SK-N-SH (cell line): ENCODE results near the gene LIPA. TPM values are rescaled to one million over a fixed set of nuclear protein-coding genes. Genes with fewer than 3 reads are reported as not detected.

Experiments used
- CTCF ChIA-PET: fragments of 300-600, 350-600 bp; formaldehyde crosslinking; extraction: SDS; loops from one replicate; lab custom pipeline; 2021; lab: Yijun Ruan, JAX
- POLR2A ChIA-PET: fragments of 350-600 bp; sonication (Branson Sonifier 250); formaldehyde crosslinking; extraction: SDS; loops from one replicate; lab custom pipeline; 2020; ENCODE audit warnings: antibody characterized with exemption, inconsistent platforms; lab: Yijun Ruan, JAX
- DNase-seq: peaks from one replicate; pipeline ENCODE4 v3.0.0; 2012
- H2AFZ ChIP-seq: fragments of 200-600 bp; sonication (generic); 2 replicates; pipeline ENCODE4 v1.8.1; 2016; ENCODE audit warnings: antibody characterized with exemption, mild to moderate bottlenecking, low read depth
- H3F3A ChIP-seq: fragments of 200-600 bp; sonication (generic); replicated peaks from 2 replicates; pipeline ENCODE3; 2016; ENCODE audit warnings: antibody characterized with exemption, mild to moderate bottlenecking; ENCODE audit not compliant: insufficient read depth
- H3K27ac ChIP-seq, 2 experiments: fragments of 200-500 bp in 1 of 2; fragments of 200-600 bp in 1 of 2; sonication (Bioruptor generic) in 1 of 2; sonication (generic), shearing (Covaris generic) in 1 of 2; 2 replicates each; pipeline versions ENCODE4 v1.5.1 to v1.6.1; 2014 to 2016; ENCODE audit warnings: low read depth in 2 of 2, inconsistent platforms in 1 of 2, low read length in 1 of 2, mild to moderate bottlenecking in 1 of 2, mixed read lengths in 1 of 2
- H3K27me3 ChIP-seq: fragments of 200-600 bp; sonication (generic), shearing (Covaris generic); 2 replicates; pipeline ENCODE4 v1.6.1; 2016; ENCODE audit warnings: mixed run types; ENCODE audit not compliant: insufficient read depth
- H3K36me3 ChIP-seq, 2 experiments: fragments of 200-500 bp in 1 of 2; fragments of 200-600 bp in 1 of 2; sonication (Bioruptor generic) in 1 of 2; sonication (generic) in 1 of 2; replicated peaks in 1 of 2; 2 replicates each; pipeline versions ENCODE3 to v1.5.1; 2014 to 2016; ENCODE audit warnings: low read length in 1 of 2, mild to moderate bottlenecking in 1 of 2; ENCODE audit not compliant: insufficient read depth in 2 of 2, control insufficient read depth in 1 of 2
- H3K4me1 ChIP-seq, 2 experiments: fragments of 200-500 bp in 1 of 2; fragments of 200-600 bp in 1 of 2; sonication (Bioruptor generic) in 1 of 2; sonication (generic), shearing (Covaris generic) in 1 of 2; 2 replicates each; pipeline versions ENCODE4 v1.5.1 to v1.6.1; 2014 to 2016; ENCODE audit warnings: low read depth in 1 of 2, low read length in 1 of 2, mixed run types in 1 of 2; ENCODE audit not compliant: insufficient read depth in 2 of 2, control insufficient read depth in 1 of 2
- H3K4me2 ChIP-seq: fragments of 200-600 bp; sonication (generic), shearing (Covaris generic); 2 replicates; pipeline ENCODE4 v1.6.1; 2017; ENCODE audit warnings: mixed run types
- H3K4me3 ChIP-seq, 2 experiments: fragments of 200-500 bp in 1 of 2; fragments of 200-600 bp in 1 of 2; sonication (Bioruptor generic) in 1 of 2; sonication (generic), shearing (Covaris generic) in 1 of 2; 2 replicates each; pipeline versions ENCODE4 v1.5.1 to v1.8.1; 2014 to 2016; ENCODE audit warnings: low read depth in 2 of 2, inconsistent platforms in 1 of 2, low read length in 1 of 2, mild to moderate bottlenecking in 1 of 2, mixed read lengths in 1 of 2, moderate library complexity in 1 of 2
- H3K79me2 ChIP-seq: fragments of 200-600 bp; sonication (generic); 2 replicates; pipeline ENCODE4 v1.8.1; 2017; ENCODE audit warnings: mild to moderate bottlenecking; ENCODE audit not compliant: insufficient read depth
- H3K9ac ChIP-seq: fragments of 200-600 bp; sonication (generic); 2 replicates; pipeline ENCODE4 v1.6.1; 2017; ENCODE audit warnings: mixed run types
- H3K9me2 ChIP-seq: fragments of 200-600 bp; sonication (generic); 2 replicates; pipeline ENCODE4 v1.6.1; 2017; ENCODE audit warnings: mixed run types
- H3K9me3 ChIP-seq: fragments of 200-600 bp; sonication (generic); 2 replicates; pipeline ENCODE4 v1.6.1; 2017; ENCODE audit warnings: mixed run types, mild to moderate bottlenecking, moderate library complexity
- H4K20me1 ChIP-seq: fragments of 200-600 bp; sonication (generic); 2 replicates; pipeline ENCODE4 v1.6.1; 2017; ENCODE audit warnings: mild to moderate bottlenecking, mixed run types; ENCODE audit not compliant: insufficient read depth
- CHD2 ChIP-seq: fragments of 150-350 bp; IDR thresholded peaks from 2 replicates; pipeline ENCODE4 v1.6.1; 2018; ENCODE audit warnings: low read length; ENCODE audit not compliant: partially characterized antibody
- FOSL2 ChIP-seq: IDR thresholded peaks from 2 replicates; pipeline ENCODE4 v1.4.0; 2012; ENCODE audit warnings: low read depth, mild to moderate bottlenecking, moderate library complexity, borderline replicate concordance
- GATA2 ChIP-seq: sonication (generic); formaldehyde crosslinking; IDR thresholded peaks from 2 replicates; pipeline ENCODE4 v1.5.0; 2020; ENCODE audit warnings: mild to moderate bottlenecking, missing genetic modification reagents
- MEF2A ChIP-seq: IDR thresholded peaks from 2 replicates; pipeline ENCODE4 v1.4.0; 2012; ENCODE audit warnings: low read depth, borderline replicate concordance
- MXI1 ChIP-seq: IDR thresholded peaks from 2 replicates; pipeline ENCODE4 v1.6.1; 2012; ENCODE audit warnings: mild to moderate bottlenecking, low read depth, low read length, improper control_type of control experiment
- NFIC ChIP-seq: IDR thresholded peaks from 2 replicates; pipeline ENCODE4 v1.4.0; 2012; ENCODE audit warnings: borderline replicate concordance
- NRF1 ChIP-seq: IDR thresholded peaks from 2 replicates; pipeline ENCODE4 v1.6.1; 2012; ENCODE audit warnings: low read depth, mild to moderate bottlenecking, low read length
- RAD21 ChIP-seq: IDR thresholded peaks from 2 replicates; pipeline ENCODE4 v1.6.1; 2012; ENCODE audit warnings: mild to moderate bottlenecking, low read length
- RCOR1 ChIP-seq: fragments of 150-350 bp; IDR thresholded peaks from 2 replicates; pipeline ENCODE4 v1.6.1; 2017; ENCODE audit warnings: antibody characterized with exemption, low read length
- RXRA ChIP-seq: IDR thresholded peaks from 2 replicates; pipeline ENCODE4 v1.4.0; 2012; ENCODE audit warnings: low read depth, mild to moderate bottlenecking, borderline replicate concordance
- SIN3A ChIP-seq: IDR thresholded peaks from 2 replicates; pipeline ENCODE4 v1.6.1; 2012; ENCODE audit warnings: low read depth, mild to moderate bottlenecking, low read length, moderate library complexity, borderline replicate concordance
- TCF12 ChIP-seq: IDR thresholded peaks from 2 replicates; pipeline ENCODE4 v1.4.0; 2012
- TEAD4 ChIP-seq: IDR thresholded peaks from 2 replicates; pipeline ENCODE4 v1.4.0; 2012; ENCODE audit warnings: mild to moderate bottlenecking, borderline replicate concordance; ENCODE audit not compliant: insufficient read depth
- YY1 ChIP-seq: IDR thresholded peaks from 2 replicates; pipeline ENCODE4 v1.4.0; 2012; ENCODE audit warnings: low read depth, mild to moderate bottlenecking
- WGBS: methylation state at CpG from one replicate; pipeline ENCODE4 v1.1.6; 2017; ENCODE audit warnings: low lambda C conversion rate; 5-methylcytosine and 5-hydroxymethylcytosine counted together
- polyA plus RNA-seq, 3 experiments: library from polyadenylated mRNA; depleted of rRNA; stranded (reverse); fragments of >200 nt; gene quantifications; 2 replicates each; pipeline ENCODE4 v1.2.3, GENCODE V29; 2012
- TF ChIP-seq, protein P1 (sequence below): IDR thresholded peaks from 2 replicates; pipeline ENCODE4 v1.6.1; 2012; ENCODE audit warnings: mild to moderate bottlenecking, low read depth, low read length, moderate library complexity
- TF ChIP-seq, protein P2 (sequence below): IDR thresholded peaks from 2 replicates; pipeline ENCODE4 v1.4.0; 2012; ENCODE audit warnings: low read depth, borderline replicate concordance
- TF ChIP-seq, protein P3 (sequence below): fragments of 150-350 bp; IDR thresholded peaks from 2 replicates; pipeline ENCODE4 v1.6.1; 2017; ENCODE audit warnings: antibody characterized with exemption, low read length, low read depth, borderline replicate concordance
- TF ChIP-seq, protein P4 (sequence below): fragments of 150-350 bp; IDR thresholded peaks from 2 replicates; pipeline ENCODE4 v1.6.1; 2016; ENCODE audit warnings: mild to moderate bottlenecking, low read depth, low read length

LIPA gene
- polyA plus RNA-seq, 1 of the 3 experiments (the other 2 are of a cell fraction): 43.2 TPM

DNA sequence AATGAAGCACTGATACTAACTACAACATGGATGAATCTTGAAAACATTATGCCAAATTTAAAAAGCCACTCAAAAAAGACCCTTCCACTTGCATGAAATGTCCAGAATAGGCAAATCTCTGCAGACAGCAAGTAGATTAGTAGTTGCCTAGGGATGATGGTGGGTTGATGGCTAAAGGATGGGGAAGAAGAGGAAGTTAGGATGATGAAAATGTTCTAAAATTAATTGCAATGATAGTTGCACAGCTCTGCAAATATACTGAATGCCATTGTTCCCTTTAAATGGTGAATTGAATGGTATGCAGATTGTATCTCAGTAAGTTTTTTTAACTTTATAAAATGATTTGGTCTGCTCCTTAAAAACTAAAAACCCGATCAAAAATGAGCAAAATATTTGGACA is 7.3 kb upstream of the LIPA start:
- no peaks in the 10 kb centered on the region for H3K36me3 ChIP-seq
- H3K27ac ChIP-seq: no peak overlapping the region
- H3K9me3 ChIP-seq: no peaks in the 10 kb centered on the region
- no peaks in the 10 kb centered on the region for H3K9me2 ChIP-seq
- TF ChIP-seq, protein P1, sequence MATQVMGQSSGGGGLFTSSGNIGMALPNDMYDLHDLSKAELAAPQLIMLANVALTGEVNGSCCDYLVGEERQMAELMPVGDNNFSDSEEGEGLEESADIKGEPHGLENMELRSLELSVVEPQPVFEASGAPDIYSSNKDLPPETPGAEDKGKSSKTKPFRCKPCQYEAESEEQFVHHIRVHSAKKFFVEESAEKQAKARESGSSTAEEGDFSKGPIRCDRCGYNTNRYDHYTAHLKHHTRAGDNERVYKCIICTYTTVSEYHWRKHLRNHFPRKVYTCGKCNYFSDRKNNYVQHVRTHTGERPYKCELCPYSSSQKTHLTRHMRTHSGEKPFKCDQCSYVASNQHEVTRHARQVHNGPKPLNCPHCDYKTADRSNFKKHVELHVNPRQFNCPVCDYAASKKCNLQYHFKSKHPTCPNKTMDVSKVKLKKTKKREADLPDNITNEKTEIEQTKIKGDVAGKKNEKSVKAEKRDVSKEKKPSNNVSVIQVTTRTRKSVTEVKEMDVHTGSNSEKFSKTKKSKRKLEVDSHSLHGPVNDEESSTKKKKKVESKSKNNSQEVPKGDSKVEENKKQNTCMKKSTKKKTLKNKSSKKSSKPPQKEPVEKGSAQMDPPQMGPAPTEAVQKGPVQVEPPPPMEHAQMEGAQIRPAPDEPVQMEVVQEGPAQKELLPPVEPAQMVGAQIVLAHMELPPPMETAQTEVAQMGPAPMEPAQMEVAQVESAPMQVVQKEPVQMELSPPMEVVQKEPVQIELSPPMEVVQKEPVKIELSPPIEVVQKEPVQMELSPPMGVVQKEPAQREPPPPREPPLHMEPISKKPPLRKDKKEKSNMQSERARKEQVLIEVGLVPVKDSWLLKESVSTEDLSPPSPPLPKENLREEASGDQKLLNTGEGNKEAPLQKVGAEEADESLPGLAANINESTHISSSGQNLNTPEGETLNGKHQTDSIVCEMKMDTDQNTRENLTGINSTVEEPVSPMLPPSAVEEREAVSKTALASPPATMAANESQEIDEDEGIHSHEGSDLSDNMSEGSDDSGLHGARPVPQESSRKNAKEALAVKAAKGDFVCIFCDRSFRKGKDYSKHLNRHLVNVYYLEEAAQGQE: no peak
- TF ChIP-seq TEAD4: no peak
- TF ChIP-seq RAD21: no peak
- TF ChIP-seq MXI1: no peak
- no peak for TF ChIP-seq YY1
- TF ChIP-seq RCOR1: no peak
- no peak for TF ChIP-seq TCF12
- TF ChIP-seq CHD2: no peak
- no peak for TF ChIP-seq NFIC
- no peak for TF ChIP-seq FOSL2
- TF ChIP-seq MEF2A: no peak
- TF ChIP-seq, protein P2, sequence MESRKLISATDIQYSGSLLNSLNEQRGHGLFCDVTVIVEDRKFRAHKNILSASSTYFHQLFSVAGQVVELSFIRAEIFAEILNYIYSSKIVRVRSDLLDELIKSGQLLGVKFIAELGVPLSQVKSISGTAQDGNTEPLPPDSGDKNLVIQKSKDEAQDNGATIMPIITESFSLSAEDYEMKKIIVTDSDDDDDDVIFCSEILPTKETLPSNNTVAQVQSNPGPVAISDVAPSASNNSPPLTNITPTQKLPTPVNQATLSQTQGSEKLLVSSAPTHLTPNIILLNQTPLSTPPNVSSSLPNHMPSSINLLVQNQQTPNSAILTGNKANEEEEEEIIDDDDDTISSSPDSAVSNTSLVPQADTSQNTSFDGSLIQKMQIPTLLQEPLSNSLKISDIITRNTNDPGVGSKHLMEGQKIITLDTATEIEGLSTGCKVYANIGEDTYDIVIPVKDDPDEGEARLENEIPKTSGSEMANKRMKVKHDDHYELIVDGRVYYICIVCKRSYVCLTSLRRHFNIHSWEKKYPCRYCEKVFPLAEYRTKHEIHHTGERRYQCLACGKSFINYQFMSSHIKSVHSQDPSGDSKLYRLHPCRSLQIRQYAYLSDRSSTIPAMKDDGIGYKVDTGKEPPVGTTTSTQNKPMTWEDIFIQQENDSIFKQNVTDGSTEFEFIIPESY: no peak
- no peak for TF ChIP-seq NRF1
- H2AFZ ChIP-seq: no peak overlapping the region
- H3K9ac ChIP-seq: no peak overlapping the region
- H3K27me3 ChIP-seq: no peaks in the 10 kb centered on the region
- peaks cover 21% of the 10 kb centered on the region for H3F3A ChIP-seq
- H3K4me3 ChIP-seq: no peak overlapping the region
- POLR2A ChIA-PET: no interaction called here
- H4K20me1 ChIP-seq: no peaks in the 10 kb centered on the region
- H3K4me1 ChIP-seq: peaks cover 5 to 26% of the 10 kb centered on the region in 2 experiments; a peak in 3 of 4 replicates
- DNase-seq: no peak
- H3K79me2 ChIP-seq: no peaks in the 10 kb centered on the region
- CTCF ChIA-PET: interaction anchor here (1.1 to 2.2 kb wide), 2 partner anchors 131 to 134 kb away, joined by 4 to 5 read pairs; partner anchors contain the start of gene IFIT1
- 4% methylated on average over 1 of the region's 1 CpG for WGBS
- no peak overlapping the region for H3K4me2 ChIP-seq

DNA sequence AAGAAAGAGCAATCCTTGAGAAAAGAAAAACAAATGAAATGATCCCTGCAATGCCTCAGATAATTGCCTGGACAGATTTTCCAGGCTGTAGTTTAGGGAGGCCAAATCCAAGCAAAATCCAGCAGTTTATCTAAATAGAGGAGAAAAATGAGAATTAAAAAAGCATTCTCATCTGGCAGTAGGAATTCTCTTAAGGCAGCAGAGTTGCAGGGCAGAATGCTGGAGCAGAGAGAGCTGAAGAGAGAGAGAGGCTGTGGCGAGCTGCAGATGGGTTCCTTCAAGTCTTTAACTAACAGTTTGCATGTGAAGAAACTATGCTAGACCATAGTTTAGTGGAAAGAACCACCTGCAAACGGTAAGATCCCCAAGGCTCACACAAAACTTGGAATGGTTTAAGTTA is 6.0 kb upstream of the LIPA start:
- CTCF ChIA-PET: interaction anchor here (2.2 kb wide), 1 partner anchor 135 kb away, joined by 5 read pairs; the partner anchor contains the start of gene IFIT1
- no peaks in the 10 kb centered on the region for H3K9me2 ChIP-seq
- no peak overlapping the region for H2AFZ ChIP-seq
- TF ChIP-seq, protein P2: no peak
- no peak for TF ChIP-seq SIN3A
- TF ChIP-seq GATA2 (CRISPR knock-in tag): no peak
- no peak for TF ChIP-seq NFIC
- TF ChIP-seq, protein P3, sequence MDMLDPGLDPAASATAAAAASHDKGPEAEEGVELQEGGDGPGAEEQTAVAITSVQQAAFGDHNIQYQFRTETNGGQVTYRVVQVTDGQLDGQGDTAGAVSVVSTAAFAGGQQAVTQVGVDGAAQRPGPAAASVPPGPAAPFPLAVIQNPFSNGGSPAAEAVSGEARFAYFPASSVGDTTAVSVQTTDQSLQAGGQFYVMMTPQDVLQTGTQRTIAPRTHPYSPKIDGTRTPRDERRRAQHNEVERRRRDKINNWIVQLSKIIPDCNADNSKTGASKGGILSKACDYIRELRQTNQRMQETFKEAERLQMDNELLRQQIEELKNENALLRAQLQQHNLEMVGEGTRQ: no peak
- no peak for TF ChIP-seq RXRA
- TF ChIP-seq, protein P4, sequence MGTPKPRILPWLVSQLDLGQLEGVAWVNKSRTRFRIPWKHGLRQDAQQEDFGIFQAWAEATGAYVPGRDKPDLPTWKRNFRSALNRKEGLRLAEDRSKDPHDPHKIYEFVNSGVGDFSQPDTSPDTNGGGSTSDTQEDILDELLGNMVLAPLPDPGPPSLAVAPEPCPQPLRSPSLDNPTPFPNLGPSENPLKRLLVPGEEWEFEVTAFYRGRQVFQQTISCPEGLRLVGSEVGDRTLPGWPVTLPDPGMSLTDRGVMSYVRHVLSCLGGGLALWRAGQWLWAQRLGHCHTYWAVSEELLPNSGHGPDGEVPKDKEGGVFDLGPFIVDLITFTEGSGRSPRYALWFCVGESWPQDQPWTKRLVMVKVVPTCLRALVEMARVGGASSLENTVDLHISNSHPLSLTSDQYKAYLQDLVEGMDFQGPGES: no peak

More for the DNA sequence above, 6.0 kb upstream of the LIPA start:
- H3K9ac ChIP-seq: no peak overlapping the region
- no peaks in the 10 kb centered on the region for H4K20me1 ChIP-seq
- H3F3A ChIP-seq: peaks cover 14% of the 10 kb centered on the region
- H3K27ac ChIP-seq: no peak overlapping the region
- DNase-seq: no peak
- POLR2A ChIA-PET: no interaction called here
- peaks cover 5 to 16% of the 10 kb centered on the region in 2 experiments; a peak in 3 of 4 replicates for H3K4me1 ChIP-seq
- no peak overlapping the region for H3K4me3 ChIP-seq
- H3K36me3 ChIP-seq: no peaks in the 10 kb centered on the region
- no peaks in the 10 kb centered on the region for H3K79me2 ChIP-seq
- H3K27me3 ChIP-seq: no peaks in the 10 kb centered on the region
- WGBS: 33% methylated on average over 2 of the region's 2 CpGs
- H3K4me2 ChIP-seq: no peak overlapping the region
- H3K9me3 ChIP-seq: no peaks in the 10 kb centered on the region
